ENCODE results near the gene KRCC1.
A peak's percentile ranks its signal among the peaks of the same experiment; 100 is the strongest.

- TF ChIP-seq CTCF (IDR thresholded peaks at IDR 0.05; ENCODE audit: low read depth, low read length, poor library complexity, severe bottlenecking): peak; percentile 6
- TF ChIP-seq EZH2phosphoT487 (IDR thresholded peaks at IDR 0.05; ENCODE audit: borderline replicate concordance, low read length): no peak
Observed at GRCh38 chr2:87995756-87996155, 59.8 kb downstream of the KRCC1 start.
